HG02943 (cell line): ENCODE data around the gene STAP1.
"Not testable (repeated sequence)": the region's sequence is repeated elsewhere in the genome, so short reads cannot be mapped to it uniquely, and the experiment has no call there.

Source experiments
- ATAC-seq: cut with Tn5 transposase; IDR thresholded peaks from one replicate; pipeline ENCODE4 v1.9.1; 2021; ENCODE audit warnings: mild to moderate bottlenecking, low read depth, moderate library complexity; ENCODE audit not compliant: unreplicated experiment

The STAP1 gene, protein sequence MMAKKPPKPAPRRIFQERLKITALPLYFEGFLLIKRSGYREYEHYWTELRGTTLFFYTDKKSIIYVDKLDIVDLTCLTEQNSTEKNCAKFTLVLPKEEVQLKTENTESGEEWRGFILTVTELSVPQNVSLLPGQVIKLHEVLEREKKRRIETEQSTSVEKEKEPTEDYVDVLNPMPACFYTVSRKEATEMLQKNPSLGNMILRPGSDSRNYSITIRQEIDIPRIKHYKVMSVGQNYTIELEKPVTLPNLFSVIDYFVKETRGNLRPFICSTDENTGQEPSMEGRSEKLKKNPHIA

DNA sequence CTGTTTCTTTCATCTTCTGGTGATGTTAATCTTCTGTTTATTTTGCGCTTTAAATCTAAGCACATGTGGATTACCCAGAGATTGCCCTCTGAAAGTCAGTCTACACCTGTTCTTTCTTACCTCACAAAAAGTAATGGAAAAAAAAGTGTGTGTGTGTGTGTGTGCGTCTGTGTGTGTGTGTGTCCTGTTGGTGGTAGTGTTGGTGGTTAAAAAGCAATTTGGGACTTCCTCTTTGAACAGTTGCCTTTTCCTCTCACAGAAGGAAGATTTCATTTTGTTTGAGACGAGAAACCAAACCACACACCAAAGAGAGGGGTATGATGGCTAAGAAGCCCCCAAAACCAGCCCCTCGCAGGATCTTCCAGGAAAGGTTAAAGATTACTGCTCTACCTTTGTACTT, at the start of gene STAP1:
Gene STAP1 (plus strand): TSS at position 235 of the 400 bp plus-strand sequence. CDS start 83 bp downstream, at position 318.
- ATAC-seq = peak; percentile 80

- ATAC-seq = no peak
These were observed 46.0 kb upstream of the STAP1 start for GRCh38 chr4:67512501-67512900.

DNA sequence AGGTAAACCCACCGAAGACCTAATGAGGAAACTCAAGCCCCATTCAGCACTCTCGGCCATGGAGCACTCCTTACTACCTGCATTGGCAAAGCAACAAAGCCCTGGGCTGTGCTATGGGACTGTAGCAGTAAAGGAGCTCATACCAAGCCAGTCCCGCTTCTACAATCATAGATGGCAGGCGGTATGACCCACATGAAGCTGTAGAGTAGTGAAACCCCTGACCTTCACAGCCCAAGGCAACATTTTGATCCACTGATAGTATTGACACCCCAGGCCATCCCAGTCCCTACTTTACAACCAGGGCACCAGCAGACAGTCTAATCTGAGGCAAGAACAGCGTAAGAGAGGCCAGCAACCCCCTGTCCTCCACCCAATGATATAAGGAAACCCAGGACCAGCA, 38.4 kb upstream of the STAP1 start:
- ATAC-seq = no peak

DNA sequence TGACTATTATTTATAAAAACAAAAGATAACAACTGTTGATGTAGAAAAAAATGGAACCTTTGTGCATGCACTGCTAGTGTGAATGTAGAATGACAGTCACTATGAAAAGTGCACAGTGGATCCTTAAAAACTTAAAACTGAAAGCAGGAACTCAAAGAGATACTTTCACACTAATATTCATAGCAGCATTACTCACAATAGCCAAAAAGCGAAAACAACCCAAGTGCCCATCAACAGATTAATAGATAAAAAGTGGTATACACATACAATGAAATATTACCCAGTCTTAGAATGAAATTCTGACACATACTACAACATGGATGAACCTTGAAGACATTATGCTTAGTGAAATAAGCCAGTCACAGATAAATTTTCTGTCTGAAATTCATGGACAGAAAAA, 37.0 kb upstream of the STAP1 start:
- ATAC-seq = no peak

DNA sequence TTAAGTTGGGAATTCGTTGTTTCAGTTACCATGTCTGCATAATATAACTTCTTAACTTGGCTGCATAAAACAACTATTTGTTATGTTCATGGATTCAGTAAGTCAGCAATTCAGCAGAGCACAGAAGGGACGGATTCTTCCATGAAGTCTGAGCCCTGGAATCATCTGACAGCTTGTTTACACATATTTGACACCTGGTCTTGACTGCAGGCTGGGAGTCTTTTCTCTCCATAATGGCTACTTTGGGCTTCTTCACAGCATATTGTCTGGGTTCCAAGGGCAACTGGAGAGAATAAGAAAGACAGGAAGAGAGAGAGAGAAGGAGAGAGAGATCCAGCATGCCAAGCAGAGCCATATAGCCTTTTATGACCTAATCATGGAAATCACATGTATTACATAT, 36.3 kb upstream of the STAP1 start:
- ATAC-seq = no peak

DNA sequence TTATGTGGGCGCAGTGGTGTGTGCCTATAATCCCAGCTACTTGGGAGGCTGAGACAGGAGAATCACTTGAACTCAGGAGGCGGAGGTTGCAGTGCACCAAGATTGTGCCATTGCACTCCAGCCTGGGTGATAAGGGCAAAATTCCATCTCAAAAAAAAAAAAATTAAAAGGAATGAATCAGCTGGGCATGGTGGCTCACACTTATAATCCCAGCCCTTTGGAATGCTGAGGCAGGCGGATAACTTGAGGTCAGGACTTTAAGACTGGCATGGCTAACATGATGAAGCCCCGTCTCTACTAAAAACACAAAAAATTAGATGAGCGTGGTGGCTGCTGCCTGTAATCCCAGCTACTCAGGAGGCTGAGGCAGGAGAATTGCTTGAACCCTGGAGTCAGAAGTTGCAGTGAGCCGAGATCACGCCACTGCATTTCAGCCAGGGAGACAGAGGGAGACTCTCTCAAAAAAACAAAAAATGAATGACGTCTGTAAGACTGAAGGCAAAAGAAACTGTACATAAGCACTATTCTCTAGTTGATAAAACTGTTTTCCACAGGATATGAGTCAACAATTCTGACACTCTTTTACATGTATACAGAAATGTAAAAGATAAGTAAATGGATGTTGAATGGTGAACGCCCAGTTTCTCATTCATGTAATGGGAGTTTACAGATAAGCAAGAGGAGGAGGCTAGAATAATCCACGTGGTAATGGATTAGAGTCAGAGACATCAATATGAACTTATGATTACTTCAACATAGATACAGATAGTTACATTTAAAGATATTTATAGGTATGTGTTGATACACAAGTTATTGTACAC, 35.5 kb upstream of the STAP1 start:
- no peak for ATAC-seq

DNA sequence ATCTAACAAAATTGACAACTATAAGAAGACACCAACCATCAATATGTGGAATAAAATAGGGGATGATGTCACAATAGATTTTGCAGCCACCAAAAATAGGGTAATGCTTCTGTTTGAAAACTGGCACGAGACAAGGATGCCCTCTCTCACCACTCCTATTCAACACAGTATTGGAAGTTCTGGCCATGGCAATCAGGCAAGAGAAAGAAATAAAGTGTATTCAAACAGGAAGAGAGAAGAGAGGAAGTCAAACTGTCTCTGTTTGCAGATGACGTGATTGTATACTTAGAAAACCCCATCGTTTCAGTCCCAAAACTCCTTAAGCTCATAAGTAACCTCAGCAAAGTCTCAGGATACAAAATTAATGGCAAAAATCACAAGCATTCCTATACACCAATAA, 34.4 kb upstream of the STAP1 start:
- not testable (repeated sequence) for ATAC-seq

DNA sequence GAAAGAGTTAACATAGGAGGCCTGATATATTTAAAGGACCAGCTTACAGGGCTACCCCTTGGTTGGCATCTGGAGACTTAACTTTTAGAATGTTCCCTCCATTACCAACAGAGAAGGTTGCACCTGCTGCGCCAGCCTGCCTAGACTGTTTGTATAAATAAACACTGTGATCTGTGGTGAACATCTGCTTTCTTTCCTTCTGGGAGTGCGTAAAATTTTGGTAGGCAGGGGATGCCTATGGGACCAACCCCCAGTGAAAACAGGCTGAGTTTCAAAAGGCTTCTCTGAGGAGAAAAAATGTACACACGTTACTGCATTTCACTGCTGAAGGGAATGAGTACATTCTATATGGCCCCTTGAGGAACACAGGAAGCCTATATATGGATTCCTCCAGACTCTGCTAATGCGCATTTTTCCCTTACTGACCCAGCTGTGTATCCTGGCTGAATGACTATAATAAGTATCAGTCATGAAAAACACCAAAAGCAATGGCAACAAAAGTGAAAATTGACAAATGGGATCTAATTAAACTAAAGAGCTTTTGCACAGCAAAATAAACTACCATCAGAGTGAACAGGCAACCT, 27.1 kb upstream of the STAP1 start:
- ATAC-seq = no peak

GRCh38 chr4:67532397-67532796, 26.1 kb upstream of the STAP1 start:
- ATAC-seq = not testable (repeated sequence)

- no peak for ATAC-seq
These were observed 25.4 kb upstream of the STAP1 start for GRCh38 chr4:67533112-67533511.

DNA sequence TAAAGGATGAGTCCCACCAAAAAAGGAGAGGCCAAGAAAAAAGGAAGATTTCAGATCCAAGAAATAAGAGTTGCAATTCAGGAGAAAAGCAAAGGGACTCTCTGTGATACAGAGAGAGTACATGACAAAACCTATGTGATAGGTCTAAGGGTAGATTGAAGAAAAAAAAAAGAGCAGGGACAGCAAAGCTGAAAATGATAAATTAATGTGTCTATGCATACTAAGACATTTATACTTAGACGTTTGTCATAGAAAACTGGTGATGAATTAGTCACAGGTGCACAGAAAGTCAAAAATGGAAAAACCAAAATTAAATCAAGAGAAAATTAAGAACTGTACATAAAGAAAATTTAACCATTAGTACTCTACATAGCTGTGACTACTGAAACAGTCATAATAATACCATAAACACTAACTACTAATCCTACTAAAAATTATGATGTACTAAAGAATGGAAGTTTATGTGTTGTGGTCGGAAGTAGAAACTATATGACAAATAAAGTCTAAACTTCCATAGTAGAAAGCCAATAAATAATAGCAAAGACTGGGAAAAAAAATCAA, 23.2 kb upstream of the STAP1 start:
- ATAC-seq = no peak

GRCh38 chr4:67539830-67540229, 18.7 kb upstream of the STAP1 start:
- no peak for ATAC-seq

DNA sequence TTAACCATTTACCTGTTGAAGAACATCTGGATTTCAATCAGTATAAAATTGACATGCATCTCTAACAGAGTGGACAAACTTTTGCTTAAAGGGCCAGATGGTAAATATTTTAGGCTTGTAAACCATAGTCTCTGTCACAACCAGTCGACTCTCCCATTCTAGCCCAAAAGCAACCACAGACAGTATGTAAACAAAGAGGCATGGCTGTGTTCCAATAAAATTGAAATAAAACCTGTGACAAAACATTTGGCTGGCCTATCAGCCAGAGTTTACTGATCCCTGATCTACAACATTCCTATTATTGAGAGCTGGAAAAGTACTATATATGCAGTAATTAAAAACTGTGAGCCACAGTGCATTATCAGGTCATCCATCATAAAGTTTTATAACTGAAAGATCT, 16.5 kb upstream of the STAP1 start:
- no peak for ATAC-seq

- peak; percentile 97 for ATAC-seq
These were observed 13.1 kb upstream of the STAP1 start, which contains the start of gene CENPC for GRCh38 chr4:67545199-67546003. CENPC (minus strand) TSS chr4:67545503; CDS start chr4:67545355, 148 bp downstream.

GRCh38 chr4:67546004-67546356, 12.5 kb upstream of the STAP1 start:
- ATAC-seq = no peak

DNA sequence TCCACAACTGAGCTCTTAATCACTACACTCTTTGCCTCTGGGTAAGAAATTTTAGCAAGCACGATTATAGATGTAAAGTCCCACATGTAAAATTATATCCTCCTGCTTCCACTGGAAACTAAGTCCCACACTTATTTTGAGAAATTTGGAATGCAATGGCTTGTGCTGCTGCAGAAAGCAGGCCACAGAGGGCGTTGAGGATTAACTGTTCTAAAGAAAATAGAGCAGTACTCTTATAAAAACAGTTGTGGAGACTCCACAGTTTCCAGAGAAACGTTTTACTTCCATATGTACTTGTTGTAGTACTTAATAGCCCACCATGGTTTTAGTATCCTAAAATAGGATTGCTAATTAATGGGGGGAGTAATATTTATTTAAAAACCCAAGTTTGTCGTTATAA, 11.6 kb upstream of the STAP1 start:
- ATAC-seq = no peak

GRCh38 chr4:67549123-67549522, 9.4 kb upstream of the STAP1 start:
- ATAC-seq = peak; percentile 34

GRCh38 chr4:67550451-67550850, 8.1 kb upstream of the STAP1 start:
- no peak for ATAC-seq

- no peak for ATAC-seq
These were observed 7.7 kb upstream of the STAP1 start for GRCh38 chr4:67550857-67551256.

- not testable (repeated sequence) for ATAC-seq
These were observed 6.3 kb upstream of the STAP1 start for GRCh38 chr4:67552146-67552792.
